Mesothelial cell of epicardium (in vitro differentiated cells): ENCODE data around the gene LRIG1. TPM values are rescaled to one million over a fixed set of nuclear protein-coding genes. Genes with fewer than 3 reads are reported as not detected.

Source experiments
- DNase-seq, 2 experiments: peaks; one replicate each; pipeline ENCODE4 v3.0.0; 2021; ENCODE audit warnings: low spot score in 2 of 2; ENCODE audit not compliant: unreplicated experiment in 2 of 2
- H3K27ac Mint-ChIP-seq: 2 replicates; pipeline ENCODE4 v1.8.0; 2021; ENCODE audit warnings: mixed read lengths
- H3K27me3 Mint-ChIP-seq: 2 replicates; pipeline ENCODE4 v1.8.0; 2021; ENCODE audit warnings: low read depth, mixed read lengths
- H3K36me3 Mint-ChIP-seq: 2 replicates; pipeline ENCODE4 v1.8.0; 2021; ENCODE audit warnings: mixed read lengths
- H3K4me1 Mint-ChIP-seq: 2 replicates; pipeline ENCODE4 v1.8.0; 2021; ENCODE audit warnings: mixed read lengths
- H3K4me3 Mint-ChIP-seq: 2 replicates; pipeline ENCODE4 v1.8.0; 2021; ENCODE audit warnings: mild to moderate bottlenecking, moderate library complexity, mixed read lengths
- H3K9me3 Mint-ChIP-seq: 2 replicates; pipeline ENCODE4 v1.8.0; 2021; ENCODE audit warnings: mixed read lengths
- CTCF ChIP-seq: fragments of 200-600 bp; sonication (generic); IDR thresholded peaks from one replicate; pipeline ENCODE4 v1.5.0; 2021; ENCODE audit warnings: antibody characterized with exemption; ENCODE audit not compliant: unreplicated experiment
- total RNA-seq: library from RNA; stranded (reverse); gene quantifications from 3 replicates; pipeline ENCODE4 v1.2.1, GENCODE V29; 2021

The LRIG1 gene
- total RNA-seq, 1 donor from 2014 or later = 5.5 TPM

GRCh38 chr3:66355394-66355793 lies 145.4 kb downstream of the LRIG1 start:
- no peak overlapping the region for H3K27ac Mint-ChIP-seq
- H3K36me3 Mint-ChIP-seq = no peaks in the 10 kb centered on the region
- TF ChIP-seq CTCF = no peak
- no peaks in the 10 kb centered on the region for H3K9me3 Mint-ChIP-seq
- no peak for DNase-seq
- H3K4me3 Mint-ChIP-seq = no peak overlapping the region
- H3K4me1 Mint-ChIP-seq = peaks cover 16% of the 10 kb centered on the region
- H3K27me3 Mint-ChIP-seq = peaks cover 19% of the 10 kb centered on the region

GRCh38 chr3:66354001-66354400 lies 146.8 kb downstream of the LRIG1 start:
- no peak for TF ChIP-seq CTCF
- DNase-seq = no peak
- H3K27ac Mint-ChIP-seq = no peak overlapping the region

GRCh38 chr3:66353530-66353929 lies 147.3 kb downstream of the LRIG1 start:
- DNase-seq = no peak
- no peak for TF ChIP-seq CTCF
- no peak overlapping the region for H3K27ac Mint-ChIP-seq

More at GRCh38 chr3:66354001-66354400, 146.8 kb downstream of the LRIG1 start:
- no peak overlapping the region for H3K4me3 Mint-ChIP-seq
- H3K27me3 Mint-ChIP-seq = peaks cover 9% of the 10 kb centered on the region
- H3K36me3 Mint-ChIP-seq = no peaks in the 10 kb centered on the region
- no peaks in the 10 kb centered on the region for H3K9me3 Mint-ChIP-seq
- H3K4me1 Mint-ChIP-seq = peaks cover 16% of the 10 kb centered on the region

GRCh38 chr3:66353039-66353438 lies 147.8 kb downstream of the LRIG1 start:
- DNase-seq = no peak
- no peak for TF ChIP-seq CTCF
- Mint-ChIP-seq H3K27me3 (peaks cover 1% of the 10 kb centered on the region), H3K27ac (no peak overlapping the region), H3K36me3 (peaks cover 2% of the 10 kb centered on the region), H3K4me1 (peaks cover 16% of the 10 kb centered on the region), H3K9me3 (no peaks in the 10 kb centered on the region), H3K4me3 (no peak overlapping the region)

More at GRCh38 chr3:66353530-66353929, 147.3 kb downstream of the LRIG1 start:
- Mint-ChIP-seq H3K27me3 (peaks cover 6% of the 10 kb centered on the region), H3K9me3 (no peaks in the 10 kb centered on the region), H3K36me3 (no peaks in the 10 kb centered on the region), H3K4me3 (no peak overlapping the region), H3K4me1 (peaks cover 16% of the 10 kb centered on the region)

GRCh38 chr3:66350601-66351000 lies 150.2 kb downstream of the LRIG1 start:
- peaks cover 13% of the 10 kb centered on the region for H3K36me3 Mint-ChIP-seq
- peaks cover 10% of the 10 kb centered on the region for H3K9me3 Mint-ChIP-seq
- DNase-seq = no peak
- H3K4me1 Mint-ChIP-seq = peaks cover 17% of the 10 kb centered on the region
- no peak overlapping the region for H3K27ac Mint-ChIP-seq
- no peaks in the 10 kb centered on the region for H3K27me3 Mint-ChIP-seq
- no peak overlapping the region for H3K4me3 Mint-ChIP-seq
- no peak for TF ChIP-seq CTCF

- no peak for TF ChIP-seq CTCF
- H3K9me3 Mint-ChIP-seq = peaks cover 10% of the 10 kb centered on the region
- H3K4me3 Mint-ChIP-seq = no peak overlapping the region
- peaks cover 14% of the 10 kb centered on the region for H3K4me1 Mint-ChIP-seq
- no peaks in the 10 kb centered on the region for H3K27me3 Mint-ChIP-seq
- no peak overlapping the region for H3K27ac Mint-ChIP-seq
- H3K36me3 Mint-ChIP-seq = peaks cover 13% of the 10 kb centered on the region
- no peak for DNase-seq
These were observed 152.1 kb downstream of the LRIG1 start for GRCh38 chr3:66348704-66349103.
